GM21423 (cell line): ENCODE data around the gene SMARCA4.
A peak's percentile ranks its signal among the peaks of the same experiment; 100 is the strongest.

Experiments
- ATAC-seq: cut with Tn5 transposase; IDR thresholded peaks from one replicate; pipeline ENCODE4 v1.9.1; 2021; ENCODE audit warnings: mild to moderate bottlenecking, moderate library complexity; ENCODE audit not compliant: unreplicated experiment

The SMARCA4 gene

GRCh38 chr19:10960314-10961072 is at the start of gene SMARCA4:
SMARCA4 (plus strand) TSS chr19:10961030; CDS start chr19:10984152, 23,122 bp downstream.
- ATAC-seq = peak; percentile 70

GRCh38 chr19:10911579-10912363 is 49.1 kb upstream of the SMARCA4 start:
- no peak for ATAC-seq

- ATAC-seq = no peak
These were observed 48.2 kb upstream of the SMARCA4 start for GRCh38 chr19:10912619-10913018.

- ATAC-seq = no peak
These were observed 47.0 kb upstream of the SMARCA4 start for GRCh38 chr19:10913716-10914340.

GRCh38 chr19:10915130-10916091 is 45.4 kb upstream of the SMARCA4 start:
- ATAC-seq = no peak

- ATAC-seq = no peak
These were observed 44.2 kb upstream of the SMARCA4 start for GRCh38 chr19:10916602-10917001.

GRCh38 chr19:10918359-10918758 is 42.5 kb upstream of the SMARCA4 start:
- ATAC-seq = no peak

GRCh38 chr19:10919352-10920287 is 41.2 kb upstream of the SMARCA4 start:
- no peak for ATAC-seq

- no peak for ATAC-seq
These were observed 40.6 kb upstream of the SMARCA4 start for GRCh38 chr19:10920288-10920655.

GRCh38 chr19:10920781-10921180 is 40.0 kb upstream of the SMARCA4 start:
- no peak for ATAC-seq

- no peak for ATAC-seq
These were observed 39.5 kb upstream of the SMARCA4 start for GRCh38 chr19:10921199-10921909.

GRCh38 chr19:10921910-10922637 is 38.8 kb upstream of the SMARCA4 start:
- no peak for ATAC-seq

GRCh38 chr19:10922638-10923014 is 38.2 kb upstream of the SMARCA4 start:
- ATAC-seq = no peak

- ATAC-seq = no peak
These were observed 37.3 kb upstream of the SMARCA4 start for GRCh38 chr19:10923260-10924112.

- ATAC-seq = no peak
These were observed 36.2 kb upstream of the SMARCA4 start for GRCh38 chr19:10924597-10924996.

GRCh38 chr19:10927730-10928562 is 32.9 kb upstream of the SMARCA4 start:
- ATAC-seq = no peak
